SJSA1 (cell line): ENCODE data around the gene KLHL2. TPM values are rescaled to one million over a fixed set of nuclear protein-coding genes. Genes with fewer than 3 reads are reported as not detected.
"Not testable (repeated sequence)": the region's sequence is repeated elsewhere in the genome, so short reads cannot be mapped to it uniquely, and the experiment has no call there.

Experiments used
- DNase-seq, 2 experiments: peaks; one replicate each; pipeline ENCODE4 v3.0.0-alpha.2; 2015 to 2020; ENCODE audit warnings: low spot score in 2 of 2, low read depth in 1 of 2
- H3K27ac ChIP-seq: fragments of 250-450 bp; sonication (Bioruptor Pico); 2 replicates; pipeline ENCODE4 v1.5.1; 2020; ENCODE audit warnings: mild to moderate bottlenecking, moderate library complexity
- H3K27me3 ChIP-seq: fragments of 250-450 bp; sonication (Bioruptor Pico); replicated peaks from 2 replicates; pipeline ENCODE4 v1.5.1; 2020; ENCODE audit warnings: mild to moderate bottlenecking, moderate library complexity
- H3K36me3 ChIP-seq: fragments of 250-450 bp; sonication (Bioruptor Pico); 2 replicates; pipeline ENCODE4 v1.5.1; 2020; ENCODE audit warnings: mild to moderate bottlenecking
- H3K4me1 ChIP-seq: fragments of 250-450 bp; sonication (Bioruptor Pico); replicated peaks from 2 replicates; pipeline ENCODE4 v1.6.1; 2021; ENCODE audit warnings: mild to moderate bottlenecking
- H3K4me3 ChIP-seq: fragments of 250-450 bp; sonication (Bioruptor Pico); 2 replicates; pipeline ENCODE4 v1.5.1; 2020; ENCODE audit warnings: mild to moderate bottlenecking
- H3K9me3 ChIP-seq: fragments of 250-450 bp; sonication (Bioruptor Pico); replicated peaks from 2 replicates; pipeline ENCODE4 v1.5.1; 2020; ENCODE audit warnings: mild to moderate bottlenecking
- total RNA-seq: library from RNA; depleted of rRNA; stranded (reverse); fragments of >200 nt; shearing (Covaris generic); gene quantifications from 2 replicates; pipeline ENCODE4 v1.2.3, GENCODE V29; 2014

The KLHL2 gene
- total RNA-seq, 1 experiment from 2014 or later, result 30.9 TPM

DNA sequence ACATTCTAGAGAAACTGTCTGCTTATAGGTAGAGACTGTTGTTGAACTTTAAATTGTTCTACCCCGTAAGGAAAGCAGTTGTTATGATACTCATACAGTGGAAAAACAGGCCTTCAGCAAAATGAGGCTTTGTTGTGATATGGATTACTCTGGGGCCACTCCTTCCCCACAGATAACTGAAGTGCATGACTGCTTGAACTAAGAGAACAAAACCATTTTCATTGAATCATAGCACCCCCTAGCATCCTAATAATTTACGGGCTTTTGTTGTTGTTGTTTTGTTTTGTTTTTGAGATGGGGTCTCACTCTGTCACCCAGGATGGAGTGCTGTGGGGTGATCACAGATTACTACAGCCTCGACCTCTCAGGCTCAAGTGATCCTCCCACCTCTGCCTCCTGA is 54.9 kb downstream of the KLHL2 start:
- not testable (repeated sequence) for DNase-seq, H3K27ac ChIP-seq, H3K36me3 ChIP-seq, H3K27me3 ChIP-seq, H3K4me3 ChIP-seq, H3K9me3 ChIP-seq, H3K4me1 ChIP-seq

DNA sequence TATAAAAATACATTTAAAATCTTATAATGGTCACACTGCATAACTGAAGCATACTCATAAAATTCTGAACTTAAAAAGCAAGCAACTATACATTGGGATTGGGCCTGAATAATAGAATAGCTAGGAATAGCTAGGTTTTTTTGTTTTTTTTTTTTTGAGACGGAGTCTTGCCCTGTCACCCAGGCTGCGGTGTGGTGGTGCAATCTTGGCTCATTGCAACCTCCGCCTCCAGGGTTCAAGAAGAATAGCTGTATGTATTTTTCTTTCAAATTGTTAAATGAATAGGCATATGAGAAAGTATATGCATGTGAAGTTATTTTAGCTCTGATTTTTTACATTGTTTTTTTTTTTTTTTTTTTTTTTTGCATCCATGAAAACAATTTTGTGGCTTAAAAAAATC is 56.1 kb downstream of the KLHL2 start:
- not testable (repeated sequence) for H3K9me3 ChIP-seq, H3K27ac ChIP-seq, H3K27me3 ChIP-seq, DNase-seq, H3K4me1 ChIP-seq, H3K36me3 ChIP-seq, H3K4me3 ChIP-seq

DNA sequence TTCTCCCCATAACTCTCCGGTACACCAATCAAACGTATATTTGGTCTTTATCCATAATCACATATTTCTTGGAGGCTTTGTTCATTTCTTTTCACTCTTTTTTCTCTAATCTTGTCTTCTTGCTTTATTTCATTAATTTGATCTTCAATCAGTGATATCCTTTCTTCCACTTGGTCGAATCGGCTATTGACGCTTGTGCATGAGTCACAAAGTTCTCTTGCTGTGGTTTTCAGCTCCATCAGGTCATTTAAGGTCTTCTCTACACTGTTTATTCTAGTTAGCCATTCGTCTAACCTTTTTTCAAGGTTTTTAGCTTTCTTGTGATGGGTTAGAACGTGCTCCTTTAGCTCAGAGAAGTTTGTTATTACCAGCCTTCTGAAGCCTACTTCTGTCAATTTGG is 62.6 kb downstream of the KLHL2 start:
- DNase-seq, H3K4me1 ChIP-seq, H3K36me3 ChIP-seq, H3K9me3 ChIP-seq, H3K4me3 ChIP-seq, H3K27ac ChIP-seq, H3K27me3 ChIP-seq: not testable (repeated sequence)

DNA sequence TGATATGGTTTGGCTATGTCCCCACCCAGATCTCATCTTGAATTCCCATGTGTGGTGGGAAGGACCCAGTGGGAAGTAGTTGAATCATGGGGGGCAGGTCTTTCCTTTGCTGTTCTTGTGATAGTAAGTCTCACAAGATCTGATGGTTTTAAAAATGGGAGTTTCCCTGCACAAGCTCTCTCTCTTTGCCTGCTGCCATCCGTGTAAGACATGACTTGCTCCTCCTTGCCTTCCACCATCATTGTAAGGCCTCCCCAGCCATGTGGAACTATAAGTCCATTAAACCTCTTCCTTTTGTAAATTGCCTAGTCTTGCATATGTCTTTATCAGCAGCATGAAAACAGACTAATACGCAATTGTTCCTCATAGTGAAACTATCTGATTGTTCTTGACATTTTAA is 66.1 kb downstream of the KLHL2 start:
- H3K9me3 ChIP-seq, H3K36me3 ChIP-seq, H3K4me1 ChIP-seq, H3K27me3 ChIP-seq, H3K4me3 ChIP-seq, H3K27ac ChIP-seq, DNase-seq: not testable (repeated sequence)

DNA sequence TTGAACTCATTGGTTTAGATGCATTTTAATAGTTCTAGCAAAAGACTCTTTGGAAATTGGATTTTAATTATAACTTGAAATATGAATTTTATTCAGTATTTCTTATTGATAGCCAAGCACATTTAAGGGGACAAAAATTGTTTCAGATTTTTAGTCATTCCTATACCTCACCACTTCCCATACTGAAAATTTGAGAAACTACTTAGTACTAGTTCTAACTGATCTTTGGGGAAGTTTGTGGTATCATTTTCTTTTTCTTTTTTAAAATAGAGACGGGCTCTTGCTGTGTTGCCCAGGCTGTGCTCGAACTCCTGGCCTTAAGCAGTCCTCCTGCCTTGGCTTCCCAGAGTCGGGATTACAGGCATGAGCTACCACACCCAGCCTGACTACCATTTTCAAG is 68.0 kb downstream of the KLHL2 start:
- not testable (repeated sequence) for H3K4me1 ChIP-seq, H3K27ac ChIP-seq, H3K9me3 ChIP-seq, DNase-seq, H3K27me3 ChIP-seq, H3K4me3 ChIP-seq, H3K36me3 ChIP-seq

DNA sequence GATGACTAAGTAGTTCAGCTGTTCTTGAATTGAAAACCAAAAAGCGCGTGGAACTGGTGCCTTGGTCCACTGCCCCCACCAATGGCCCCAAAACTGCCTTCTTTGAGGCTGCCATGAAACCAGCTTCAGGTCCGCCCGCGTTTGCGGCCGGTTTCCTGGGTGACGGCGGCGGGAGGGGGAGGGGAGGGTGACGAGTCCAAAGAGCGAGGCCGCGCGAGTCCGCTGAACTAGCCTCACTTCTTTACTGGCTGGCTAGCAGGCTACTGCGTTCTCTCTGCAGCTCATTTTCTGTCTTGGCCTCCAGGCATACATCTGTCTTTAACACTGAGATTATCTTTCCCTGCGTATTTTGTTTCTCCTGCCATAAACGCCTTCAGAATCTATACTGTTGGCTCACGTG is 72.2 kb downstream of the KLHL2 start:
- not testable (repeated sequence) for DNase-seq, H3K9me3 ChIP-seq, H3K27ac ChIP-seq, H3K4me1 ChIP-seq, H3K4me3 ChIP-seq, H3K27me3 ChIP-seq, H3K36me3 ChIP-seq

DNA sequence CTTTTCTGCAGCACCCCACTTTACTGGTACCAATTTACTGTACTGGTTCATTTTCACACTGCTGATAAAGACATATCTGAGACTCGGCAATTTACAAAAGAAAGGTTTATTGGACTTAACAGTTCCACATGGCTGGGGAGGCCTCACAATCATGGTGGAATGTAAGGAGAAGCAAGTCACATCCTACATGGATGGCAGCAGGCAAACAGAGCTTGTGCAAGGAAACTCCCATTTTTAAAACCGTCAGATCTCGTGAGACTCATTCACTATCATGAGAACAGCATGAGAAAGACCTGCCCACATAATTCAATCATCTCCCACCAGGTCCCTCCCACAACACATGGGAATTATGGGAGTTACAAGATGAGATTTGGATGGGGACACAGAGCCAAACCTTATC is 77.3 kb downstream of the KLHL2 start:
- H3K27me3 ChIP-seq, H3K4me1 ChIP-seq: not testable (repeated sequence)

DNA sequence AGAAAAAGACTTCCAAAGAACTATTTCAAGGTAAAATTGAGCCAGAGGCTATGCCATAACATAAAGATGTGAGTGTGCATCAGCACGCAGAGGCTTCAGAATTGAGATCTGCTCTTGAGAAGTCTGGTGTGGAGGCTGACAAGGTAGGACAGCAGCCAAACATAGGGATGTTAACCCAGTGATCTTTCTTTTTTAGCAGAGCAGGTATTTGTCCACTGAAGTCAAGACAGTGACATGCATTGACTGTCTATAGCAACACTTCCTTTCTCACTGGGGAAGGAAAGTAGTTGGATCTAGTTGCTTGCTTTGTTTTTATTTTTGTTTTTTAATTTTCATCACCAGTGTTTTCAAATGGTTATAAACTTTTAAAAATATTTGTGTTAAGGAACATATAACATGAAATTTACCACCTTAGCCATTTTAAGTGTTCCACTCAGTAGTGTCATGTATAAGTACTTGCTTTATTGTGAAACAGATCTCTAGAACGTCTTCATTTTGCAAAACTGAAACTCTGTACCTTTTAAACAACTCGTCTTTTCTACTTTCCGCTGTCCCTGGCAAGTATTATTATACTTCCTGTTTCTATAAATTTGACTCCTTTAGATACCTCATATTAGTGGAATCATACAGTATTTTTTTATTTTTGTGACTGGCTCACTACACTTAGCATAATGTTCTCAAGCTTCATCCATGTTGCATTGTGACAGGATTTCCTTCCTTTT is 79.4 kb downstream of the KLHL2 start:
- not testable (repeated sequence) for H3K36me3 ChIP-seq, H3K27me3 ChIP-seq, H3K27ac ChIP-seq, DNase-seq, H3K9me3 ChIP-seq, H3K4me3 ChIP-seq, H3K4me1 ChIP-seq

More for the DNA sequence above, 77.3 kb downstream of the KLHL2 start:
- not testable (repeated sequence) for DNase-seq, H3K9me3 ChIP-seq, H3K4me3 ChIP-seq, H3K36me3 ChIP-seq, H3K27ac ChIP-seq

DNA sequence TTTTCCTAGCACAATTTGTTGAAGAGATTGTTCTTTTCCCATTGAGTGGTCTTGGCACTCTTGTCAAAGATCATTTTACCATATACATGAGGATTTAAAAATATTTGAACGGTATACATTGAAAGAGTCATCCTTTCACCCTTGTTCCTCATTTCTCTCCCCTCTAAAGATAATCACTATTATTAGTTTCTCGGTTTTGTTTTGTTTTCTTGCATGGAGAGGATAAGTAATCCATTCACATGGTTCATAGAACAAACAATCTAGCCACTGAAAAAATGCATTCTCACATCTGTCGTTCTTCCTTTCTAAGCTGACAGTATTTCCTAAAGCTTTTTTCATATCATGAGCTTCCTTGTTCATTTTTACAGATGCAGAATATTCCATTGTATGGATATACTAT is 80.9 kb downstream of the KLHL2 start:
- no peaks in the 10 kb centered on the region for H3K36me3 ChIP-seq
- H3K27me3 ChIP-seq, result no peaks in the 10 kb centered on the region
- H3K4me1 ChIP-seq, result no peaks in the 10 kb centered on the region
- H3K27ac ChIP-seq, result no peak overlapping the region
- H3K9me3 ChIP-seq, result no peaks in the 10 kb centered on the region
- DNase-seq, result no peak
- H3K4me3 ChIP-seq, result no peak overlapping the region

DNA sequence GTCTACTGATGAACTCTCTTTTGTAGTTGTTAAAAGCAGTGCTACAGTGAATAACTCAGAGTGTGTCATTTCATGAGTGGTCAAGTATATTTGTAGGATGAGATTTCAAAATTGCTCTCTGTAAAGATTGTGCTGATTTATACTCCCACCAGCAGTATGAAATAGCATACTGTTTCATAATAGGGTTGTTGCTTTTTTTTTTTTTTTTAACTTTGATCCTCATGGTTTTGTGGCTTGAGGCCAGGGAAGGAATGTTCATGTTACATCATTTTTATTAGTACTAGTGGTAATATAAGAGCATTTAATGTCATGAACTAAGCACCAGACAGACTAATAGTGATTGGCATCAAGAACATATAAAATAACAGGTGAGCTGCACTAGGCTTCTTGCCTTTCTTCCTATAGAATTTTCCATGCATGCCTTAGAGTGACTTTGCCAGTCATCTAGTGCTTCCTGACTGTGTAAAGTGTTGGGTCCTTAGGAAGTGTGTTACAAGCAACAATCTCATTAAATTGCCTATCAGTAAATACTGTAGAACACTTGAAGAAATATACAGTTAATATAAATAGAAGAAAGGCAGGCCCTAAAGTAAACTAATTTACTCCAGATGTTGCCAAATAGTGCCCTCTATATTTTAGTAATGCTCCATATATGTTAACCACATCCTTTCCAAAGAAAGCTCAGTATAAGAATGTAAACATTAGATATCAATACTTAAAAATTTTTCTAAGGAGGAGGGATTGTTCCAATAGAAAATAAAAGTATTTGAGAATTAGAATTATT is 81.5 kb downstream of the KLHL2 start:
- H3K36me3 ChIP-seq, result no peaks in the 10 kb centered on the region
- no peaks in the 10 kb centered on the region for H3K9me3 ChIP-seq
- no peak for DNase-seq
- H3K4me3 ChIP-seq, result no peak overlapping the region
- no peak overlapping the region for H3K27ac ChIP-seq
- no peaks in the 10 kb centered on the region for H3K4me1 ChIP-seq
- no peaks in the 10 kb centered on the region for H3K27me3 ChIP-seq

DNA sequence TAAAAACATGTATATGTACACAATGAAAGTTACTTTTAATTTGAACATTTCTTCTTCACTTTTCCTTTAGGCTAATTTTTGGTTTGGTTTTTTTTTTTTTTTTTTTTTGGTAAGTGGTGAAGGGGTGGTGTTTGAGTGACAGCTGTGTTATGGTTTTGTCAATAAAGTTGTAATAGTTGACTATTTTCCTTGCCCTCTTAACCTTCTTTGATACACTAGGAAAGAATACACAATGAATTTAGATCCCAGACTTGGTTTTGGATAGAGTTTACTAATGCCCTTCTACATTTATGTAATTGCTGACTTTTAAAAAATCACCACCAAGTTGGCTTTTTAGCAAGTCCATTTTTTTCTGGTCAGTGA is 82.0 kb downstream of the KLHL2 start:
- no peak overlapping the region for H3K27ac ChIP-seq
- H3K27me3 ChIP-seq, result no peaks in the 10 kb centered on the region
- no peaks in the 10 kb centered on the region for H3K4me1 ChIP-seq
- H3K36me3 ChIP-seq, result no peaks in the 10 kb centered on the region
- DNase-seq, result no peak
- H3K9me3 ChIP-seq, result no peaks in the 10 kb centered on the region
- no peak overlapping the region for H3K4me3 ChIP-seq

DNA sequence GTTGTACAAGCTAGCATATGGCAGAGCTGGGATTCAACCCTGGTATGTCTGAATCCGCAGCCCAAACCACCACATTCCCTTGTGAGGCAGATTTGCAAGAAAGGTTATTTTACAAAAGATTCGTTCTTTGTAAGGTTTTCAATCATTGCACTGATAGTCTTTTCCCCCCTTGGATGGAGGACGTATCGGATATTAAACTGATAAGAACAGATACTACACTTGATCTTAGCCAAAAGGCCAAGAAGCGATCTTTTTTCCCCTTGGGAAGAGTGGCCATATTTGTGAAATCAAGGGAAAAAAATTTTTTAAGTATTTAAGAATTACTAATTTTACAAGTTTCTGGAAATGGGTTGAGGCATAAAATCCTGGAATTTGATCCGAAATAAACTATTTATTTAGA is 85.7 kb downstream of the KLHL2 start:
- H3K9me3 ChIP-seq, result no peaks in the 10 kb centered on the region
- H3K4me3 ChIP-seq, result no peak overlapping the region
- no peaks in the 10 kb centered on the region for H3K27me3 ChIP-seq
- no peaks in the 10 kb centered on the region for H3K4me1 ChIP-seq
- peaks cover 7% of the 10 kb centered on the region; the same call in 1 of the 2 replicates for H3K36me3 ChIP-seq
- no peak overlapping the region for H3K27ac ChIP-seq
- DNase-seq, result no peak

DNA sequence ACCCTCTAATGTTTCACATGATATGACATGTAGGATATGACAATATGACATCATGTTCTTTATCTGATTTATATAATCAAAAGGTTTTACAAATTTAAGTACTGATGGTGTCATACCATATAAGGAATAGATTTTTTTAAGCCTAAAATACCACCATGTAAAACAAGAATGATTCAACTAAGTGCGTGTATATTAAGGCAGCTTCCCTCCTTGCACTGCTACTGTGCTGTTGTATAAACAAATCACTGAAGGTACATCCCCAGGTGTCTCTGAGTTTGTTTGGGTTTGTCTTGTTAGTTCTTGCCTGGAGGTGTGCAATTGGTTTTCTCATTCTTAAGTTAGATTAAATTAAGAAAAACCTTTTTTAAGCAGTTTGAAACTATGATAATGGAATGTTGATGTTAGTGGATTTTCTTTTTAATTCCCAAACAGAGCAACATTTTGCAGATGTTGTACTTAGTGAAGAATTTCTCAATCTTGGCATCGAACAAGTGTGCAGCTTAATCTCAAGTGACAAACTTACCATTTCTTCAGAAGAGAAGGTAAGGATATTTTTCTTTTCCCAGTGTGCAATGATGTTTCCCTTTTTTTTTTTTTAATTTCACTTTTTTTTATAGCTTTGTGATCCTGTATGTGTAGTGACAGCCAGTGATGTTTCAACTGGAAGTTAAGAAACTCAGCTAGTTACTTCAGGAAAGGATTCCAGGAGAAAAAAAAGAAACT is 86.7 kb downstream of the KLHL2 start:
- no peak overlapping the region for H3K27ac ChIP-seq
- H3K27me3 ChIP-seq, result no peaks in the 10 kb centered on the region
- H3K4me3 ChIP-seq, result no peak overlapping the region
- H3K4me1 ChIP-seq, result no peaks in the 10 kb centered on the region
- H3K9me3 ChIP-seq, result no peaks in the 10 kb centered on the region
- peaks cover 8% of the 10 kb centered on the region; the same call in 1 of the 2 replicates for H3K36me3 ChIP-seq
- no peak for DNase-seq

DNA sequence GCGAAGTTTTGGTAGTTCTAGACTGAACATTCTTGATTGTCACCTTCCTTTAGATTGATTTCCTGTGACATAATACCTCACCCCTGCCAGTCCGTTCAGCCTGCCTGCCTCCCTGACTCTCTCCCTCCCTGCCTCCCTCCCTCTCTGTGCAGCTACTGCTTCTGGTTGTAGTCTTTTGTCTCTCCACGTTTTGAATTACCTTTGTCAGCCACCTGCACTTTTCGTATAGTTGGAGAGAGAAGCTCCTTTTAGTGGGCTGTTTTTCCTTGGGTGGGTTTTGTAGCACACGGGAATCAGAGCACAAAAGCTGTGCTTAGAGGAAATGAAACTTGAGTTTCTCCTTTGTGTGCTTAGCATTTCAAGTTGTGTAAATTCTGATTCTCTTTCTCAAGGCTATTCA is 87.5 kb downstream of the KLHL2 start:
- Histone ChIP-seq H3K36me3 (peaks cover 8% of the 10 kb centered on the region; the same call in 1 of the 2 replicates), H3K4me1 (no peaks in the 10 kb centered on the region), H3K9me3 (no peaks in the 10 kb centered on the region), H3K27me3 (no peaks in the 10 kb centered on the region), H3K27ac (no peak overlapping the region), H3K4me3 (no peak overlapping the region)
- DNase-seq, result no peak
